PC-9 (cell line): Measurements from ENCODE around the gene KCNRG.

Experiments used
- CTCF ChIP-seq: fragments of 200-600 bp; sonication (generic); conservative IDR thresholded peaks from 2 replicates; pipeline ENCODE4 v1.6.1; 2017; ENCODE audit warnings: mixed run types, antibody characterized with exemption, mild to moderate bottlenecking, moderate library complexity
- EZH2 ChIP-seq: fragments of 200-600 bp; sonication (generic); IDR thresholded peaks from 2 replicates; pipeline ENCODE4 v1.8.0; 2017; ENCODE audit warnings: antibody characterized with exemption, low read depth

DNA sequence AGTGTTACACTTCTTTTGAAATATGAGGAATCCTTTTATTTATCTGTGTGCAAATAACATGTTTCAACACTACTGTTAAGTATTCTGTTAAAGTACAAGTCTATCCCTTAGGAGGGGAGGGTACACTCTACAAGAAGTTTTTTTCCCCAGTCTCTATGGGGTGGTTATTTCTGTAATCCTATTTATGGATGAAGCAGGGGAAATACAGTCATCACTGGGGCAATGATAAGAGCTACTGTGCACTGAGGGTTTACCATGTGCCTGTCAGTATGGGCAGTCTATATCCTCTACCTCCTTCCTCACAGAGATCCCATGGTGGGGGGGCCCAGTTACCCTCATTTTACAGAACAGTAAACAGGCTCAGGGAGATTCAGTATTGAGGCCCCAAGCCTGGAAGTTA lies 35.0 kb upstream of the KCNRG start:
- no peak for TF ChIP-seq CTCF
- TF ChIP-seq EZH2 = no peak
